Stimulated activated naive CD4-positive, alpha-beta T cell treated with Interleukin-2 at 50 U/mL for 16 hours (primary cell): ENCODE data around the gene HLA-F.
A peak's percentile ranks its signal among the peaks of the same experiment; 100 is the strongest.

Experiments
- DNase-seq: peaks from one replicate; lab custom pipeline; 2025; lab: John Stamatoyannopoulos, UW

HLA-F gene

DNA sequence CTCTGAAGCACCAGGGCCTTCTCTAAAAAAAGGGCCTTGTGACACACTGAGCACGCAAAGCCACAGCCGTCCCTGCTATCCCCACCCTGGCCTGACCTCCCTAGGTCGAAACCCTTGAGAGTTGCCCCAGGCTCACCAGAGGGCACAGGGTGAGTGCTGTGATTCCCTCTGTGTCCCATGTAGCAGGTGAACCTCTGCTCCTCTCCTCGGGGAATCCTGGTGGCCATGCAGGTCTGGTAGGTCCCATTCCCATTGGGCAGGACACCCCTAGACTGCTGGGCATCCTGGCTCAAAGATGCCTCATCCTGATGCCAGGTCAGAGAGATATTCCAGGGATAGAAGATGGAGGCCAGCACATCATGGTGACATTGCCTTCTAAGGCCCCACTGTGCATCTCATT is 20.9 kb downstream of the HLA-F start:
- DNase-seq: no peak

DNA sequence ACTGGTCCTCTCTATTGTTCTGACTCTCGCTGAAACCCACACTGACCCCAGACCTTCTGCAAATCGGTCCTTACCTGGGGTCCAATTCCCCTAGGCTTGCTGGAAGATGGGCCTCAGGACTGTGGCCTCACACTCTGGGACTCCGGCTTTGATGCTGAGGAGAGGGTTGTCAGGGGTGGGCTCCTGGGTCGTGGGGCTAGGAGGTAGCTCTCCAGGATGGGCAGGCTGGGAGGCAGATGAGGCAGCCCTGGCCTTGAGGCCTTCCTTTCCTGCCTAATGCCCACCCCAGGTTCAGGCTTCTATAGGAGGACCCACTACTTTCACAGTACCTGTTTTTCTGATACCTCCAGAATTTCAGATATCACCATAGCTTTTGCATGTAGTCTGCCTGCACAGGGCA is 21.4 kb downstream of the HLA-F start:
- DNase-seq: no peak

DNA sequence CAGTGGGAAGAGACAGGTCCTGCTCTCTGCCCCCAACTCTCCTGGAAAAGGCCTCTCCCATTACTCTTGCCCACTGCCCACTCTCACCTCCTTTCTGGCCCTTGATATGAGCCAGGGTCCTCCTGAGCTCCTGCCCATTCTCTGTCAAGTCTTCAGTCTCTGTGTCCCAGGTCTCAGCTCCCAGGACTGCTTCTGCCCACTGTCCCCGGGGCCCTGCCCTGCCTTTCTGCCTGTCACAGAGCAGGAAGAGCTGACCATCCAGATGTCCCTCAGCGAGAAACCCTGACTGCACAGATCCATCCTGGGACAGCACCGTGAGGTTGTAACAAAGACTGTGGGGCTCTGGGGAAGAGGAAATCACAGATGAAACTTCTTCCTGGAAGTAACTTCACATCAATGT is 22.2 kb downstream of the HLA-F start:
- no peak for DNase-seq

DNA sequence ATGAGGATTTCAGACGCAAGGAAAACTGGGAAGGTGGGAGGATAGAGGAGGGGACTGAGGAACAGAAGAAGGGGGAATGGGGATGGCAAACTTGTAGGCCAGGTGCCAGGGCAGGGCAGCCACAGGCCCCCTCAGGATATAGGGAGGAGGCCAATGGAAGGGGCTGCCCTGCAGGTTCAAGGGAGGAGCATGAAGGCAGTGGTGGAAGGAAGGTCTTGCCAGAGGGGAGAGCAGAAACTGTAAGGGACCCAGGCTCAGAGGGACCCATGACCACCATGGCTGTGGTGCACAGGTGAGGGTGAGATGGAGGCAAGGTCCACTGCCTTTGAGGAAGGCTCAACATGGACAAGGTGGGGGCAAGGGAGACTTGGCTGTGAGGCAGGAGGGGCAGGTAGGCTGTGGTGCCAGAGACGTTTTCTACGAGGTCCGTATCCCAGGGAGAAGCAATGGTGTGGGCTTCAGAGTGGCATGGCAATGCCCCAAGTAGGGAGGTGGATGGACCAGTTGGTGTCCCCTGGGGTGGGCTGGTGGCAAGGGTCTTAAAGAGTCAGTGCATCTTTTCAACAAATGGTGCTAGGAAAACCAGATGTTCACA is 22.7 kb downstream of the HLA-F start:
- DNase-seq: no peak

DNA sequence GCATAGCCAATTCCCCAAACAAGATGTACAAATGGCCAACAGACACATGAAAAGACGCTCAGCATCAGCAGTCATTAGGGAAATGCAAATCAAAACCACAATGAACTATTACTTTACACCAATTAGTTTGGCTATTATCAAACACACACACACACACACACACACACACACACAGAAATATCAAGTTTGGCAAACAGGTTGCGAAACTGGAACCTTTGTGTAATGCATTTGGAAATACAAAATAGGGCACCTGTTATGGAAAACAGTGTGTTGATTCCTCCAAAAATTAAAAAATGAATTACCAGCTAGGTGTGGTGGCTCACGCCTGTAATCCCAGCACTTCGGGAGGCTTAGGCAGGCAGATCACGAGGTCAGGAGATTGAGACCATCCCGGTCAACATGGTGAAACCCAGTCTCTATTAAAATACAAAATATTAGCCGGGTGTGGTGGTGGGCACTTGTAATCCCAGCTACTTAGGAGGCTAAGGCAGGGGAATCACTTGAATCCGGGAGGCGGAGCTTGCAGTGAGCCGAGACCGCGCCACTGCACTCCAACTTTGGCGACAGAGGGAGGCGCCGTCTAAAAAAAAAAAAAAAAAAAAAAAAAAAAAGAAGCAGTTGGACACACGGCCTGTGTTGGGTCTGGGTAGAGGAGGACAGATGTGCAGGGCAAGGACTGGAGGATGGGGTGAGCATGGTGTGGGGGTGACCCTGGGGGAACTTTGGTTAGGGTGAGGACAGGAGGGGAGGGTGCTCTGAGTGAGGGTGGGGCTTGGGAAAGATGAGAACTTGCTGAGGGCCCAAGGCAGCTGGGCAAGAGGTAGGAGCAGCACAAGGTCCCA is 23.8 kb downstream of the HLA-F start:
- DNase-seq: no peak

DNA sequence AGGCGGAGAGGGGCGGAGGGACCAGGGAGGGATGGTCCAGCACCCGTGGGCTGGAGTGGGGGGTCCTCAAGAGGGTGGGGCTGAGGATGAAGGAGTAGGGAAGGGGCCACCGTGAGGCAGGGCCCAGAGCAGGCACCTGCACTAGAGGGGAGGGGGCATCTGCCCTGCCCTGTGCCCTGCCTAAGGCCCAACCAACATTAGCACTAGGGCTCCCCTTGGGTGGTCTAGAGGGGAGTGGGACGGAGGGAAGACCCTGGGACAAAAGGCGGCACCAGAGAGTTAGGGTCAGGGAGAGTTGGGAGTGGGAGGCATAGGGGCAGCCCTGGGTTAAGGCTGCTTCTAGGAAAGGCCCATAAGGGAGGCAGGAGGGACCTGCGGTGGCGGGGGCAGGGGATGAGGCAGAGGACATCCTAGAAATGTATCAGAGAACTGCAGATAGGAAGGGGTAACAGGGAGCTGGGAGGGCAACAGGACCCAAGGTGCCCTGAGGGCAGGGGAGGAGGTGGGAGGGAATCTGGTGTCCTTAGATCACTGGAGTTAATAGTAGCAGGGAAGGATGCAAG is 24.5 kb downstream of the HLA-F start:
- DNase-seq: no peak

DNA sequence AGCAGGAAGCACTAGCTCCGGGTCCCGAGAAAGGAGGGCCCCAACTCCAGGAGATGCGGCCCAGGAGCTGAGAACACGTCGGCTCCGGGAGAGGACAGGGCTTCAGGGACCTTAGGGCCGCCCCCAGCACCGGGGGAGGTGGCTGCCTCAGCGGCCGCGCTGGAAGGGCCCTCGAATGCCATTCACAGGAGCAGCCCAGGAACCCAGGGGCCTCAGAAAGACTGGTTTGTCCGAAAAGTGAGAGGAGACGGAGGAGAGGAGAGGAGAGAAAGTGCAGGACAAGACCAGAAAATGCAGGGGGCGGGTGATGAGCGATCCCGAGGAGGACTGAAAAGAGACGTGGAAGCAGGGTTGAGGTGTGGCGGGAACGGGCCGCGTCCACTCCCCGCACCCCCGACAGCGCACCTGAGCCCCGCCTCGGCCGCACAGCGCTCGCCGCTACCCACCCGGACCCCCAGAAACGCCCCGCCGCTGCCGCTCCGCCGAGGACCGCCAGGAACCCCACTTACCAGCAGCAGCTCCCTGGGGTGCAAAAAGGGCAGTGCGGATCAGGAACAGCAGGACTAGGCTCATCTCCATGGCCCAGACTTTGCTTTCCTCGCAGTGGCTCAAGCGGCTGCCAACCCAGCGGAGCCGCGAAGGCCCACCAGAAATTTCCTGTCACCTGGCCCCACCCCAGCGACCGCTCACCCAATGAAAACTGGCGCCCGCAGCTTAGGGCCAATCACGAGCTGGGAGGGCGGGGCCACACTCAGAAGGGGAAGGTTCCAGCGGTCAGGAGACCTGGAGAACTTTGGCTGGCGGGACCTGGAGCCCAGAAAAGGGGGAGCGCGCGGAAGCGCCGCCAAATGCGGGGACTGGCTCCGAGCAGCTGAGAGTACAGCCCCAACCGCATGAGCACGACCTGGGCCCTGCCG is 25.4 kb downstream of the HLA-F start:
- peak; percentile 80 for DNase-seq

DNA sequence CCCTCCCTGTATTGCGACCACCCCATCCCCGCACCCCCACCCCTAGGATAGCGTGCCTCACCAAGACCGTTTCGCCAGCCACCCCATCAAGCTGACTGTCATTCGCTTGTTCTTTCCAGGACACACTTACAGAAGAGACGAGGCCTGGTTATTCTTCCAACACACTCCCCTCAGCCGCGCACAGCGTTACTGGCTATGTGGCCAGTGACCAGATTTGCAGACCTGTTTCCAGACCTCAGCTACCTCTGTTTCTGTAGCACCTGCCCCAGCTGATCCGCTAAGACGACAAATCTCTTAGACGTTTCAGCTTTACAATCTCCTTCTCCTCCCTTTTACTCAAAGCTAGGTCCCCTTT is 26.1 kb downstream of the HLA-F start:
- DNase-seq: no peak

DNA sequence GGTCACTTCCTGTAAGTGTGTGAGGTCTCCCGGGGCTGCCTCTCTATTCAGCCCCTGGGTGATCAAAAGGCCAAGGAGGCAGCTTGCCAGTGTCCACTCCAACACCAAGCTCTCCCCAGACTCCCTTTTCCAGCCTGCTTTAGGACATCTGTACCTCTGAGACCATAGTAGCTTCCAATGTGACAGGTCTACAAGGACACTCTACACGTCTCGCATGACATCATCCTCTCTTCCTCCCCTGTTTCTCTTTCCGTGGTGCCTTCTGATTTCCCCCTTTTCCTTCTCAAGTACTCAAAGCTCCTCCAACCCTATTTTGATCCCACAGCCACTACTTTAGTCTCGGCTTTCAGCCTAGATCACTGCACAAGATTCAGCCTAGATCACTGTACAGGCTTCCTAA is 26.4 kb downstream of the HLA-F start:
- DNase-seq: no peak

DNA sequence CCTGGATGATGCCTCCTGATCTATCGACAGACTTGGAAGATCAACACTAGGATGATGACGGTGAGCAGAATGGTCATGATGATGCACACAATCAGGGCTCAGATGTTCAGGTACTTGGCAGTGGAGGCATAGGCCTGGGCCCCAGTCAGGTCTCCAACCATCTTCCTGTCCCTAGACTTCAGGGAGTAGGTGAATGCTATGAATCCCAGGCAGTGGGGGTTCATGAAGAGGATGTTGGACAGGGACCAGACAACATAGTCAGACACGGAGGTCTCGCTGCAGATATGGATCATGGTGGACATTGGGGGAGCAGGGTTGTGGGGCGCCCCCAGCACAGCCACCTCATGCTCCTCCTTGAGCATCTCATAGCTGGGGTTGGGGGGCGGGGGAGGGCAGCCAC is 27.5 kb downstream of the HLA-F start:
- no peak for DNase-seq

DNA sequence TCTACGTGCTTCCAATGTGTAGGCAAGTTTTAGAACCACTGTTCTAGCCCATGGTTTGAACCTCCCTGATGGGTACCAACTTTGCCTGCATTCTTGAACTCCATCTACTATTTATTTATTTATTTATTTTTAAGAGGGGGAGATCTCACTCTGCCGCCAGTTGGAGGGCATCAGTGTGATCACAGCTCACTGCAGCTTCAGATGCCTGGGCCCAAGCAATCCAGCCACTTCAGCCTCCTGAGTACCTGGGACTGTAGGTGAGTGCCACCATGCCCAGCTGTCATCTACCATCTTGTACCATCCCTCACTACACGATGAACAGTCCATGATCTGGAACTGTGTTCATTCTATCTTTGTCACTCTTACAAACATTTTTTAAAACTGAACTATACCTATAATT is 28.2 kb downstream of the HLA-F start:
- DNase-seq: no peak

DNA sequence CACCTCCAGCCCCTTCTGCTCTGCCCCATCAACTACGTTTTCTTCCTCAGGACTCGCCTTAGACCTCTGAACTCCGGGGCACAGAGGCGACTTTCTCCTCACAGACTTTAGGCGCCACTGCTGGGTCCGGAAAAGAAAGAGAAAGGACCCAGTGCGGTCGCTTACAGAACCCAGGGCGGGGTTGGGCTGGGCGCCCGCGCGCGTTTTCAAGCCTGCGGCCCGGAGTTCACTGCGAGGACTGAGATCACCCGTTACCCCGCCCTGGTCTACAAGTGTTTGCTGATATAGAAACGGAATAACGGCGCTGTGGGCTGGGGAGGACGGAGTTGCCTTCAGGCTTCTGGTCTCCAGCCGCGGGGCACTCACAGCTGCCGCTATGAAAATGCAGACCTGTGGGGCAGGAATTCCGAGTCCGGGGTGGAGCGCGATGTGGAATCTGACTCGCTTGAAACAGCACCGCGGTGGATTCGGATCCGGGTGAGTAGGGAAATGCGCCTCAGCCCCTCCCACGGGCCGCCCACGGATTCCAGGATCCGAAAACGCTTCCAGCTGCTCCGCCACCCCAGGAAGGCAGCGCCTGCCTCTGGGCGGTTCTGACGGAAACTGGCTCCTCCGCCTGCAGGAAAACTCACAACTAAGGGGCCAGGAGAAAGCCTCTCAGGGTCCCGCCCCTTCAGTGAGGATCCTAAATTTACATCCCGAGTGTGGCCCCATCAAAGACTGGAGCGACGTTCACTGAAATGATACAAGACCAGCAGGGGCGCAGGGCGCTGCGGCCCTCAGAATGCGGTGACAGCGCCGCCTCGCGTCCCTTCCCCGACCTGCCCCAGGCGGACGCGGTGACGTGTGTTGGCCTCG is 29.4 kb downstream of the HLA-F start:
- DNase-seq: peak; percentile 80

DNA sequence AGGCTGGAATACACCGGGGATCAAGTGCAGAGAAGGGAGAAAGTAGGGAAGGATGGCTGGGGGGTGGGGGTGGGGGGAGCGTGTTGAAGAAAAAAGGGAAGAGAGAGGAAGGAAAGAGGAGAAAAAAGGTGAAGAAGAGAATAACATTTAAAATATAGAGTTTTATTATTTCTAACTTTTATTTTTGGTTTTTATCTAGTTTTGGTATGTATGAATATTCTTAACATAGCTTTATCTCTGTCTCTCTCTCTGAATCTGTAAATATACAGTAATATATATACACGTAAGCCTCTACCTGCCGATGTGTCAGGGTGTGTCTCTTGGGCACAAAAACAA is 30.0 kb downstream of the HLA-F start:
- DNase-seq: no peak

DNA sequence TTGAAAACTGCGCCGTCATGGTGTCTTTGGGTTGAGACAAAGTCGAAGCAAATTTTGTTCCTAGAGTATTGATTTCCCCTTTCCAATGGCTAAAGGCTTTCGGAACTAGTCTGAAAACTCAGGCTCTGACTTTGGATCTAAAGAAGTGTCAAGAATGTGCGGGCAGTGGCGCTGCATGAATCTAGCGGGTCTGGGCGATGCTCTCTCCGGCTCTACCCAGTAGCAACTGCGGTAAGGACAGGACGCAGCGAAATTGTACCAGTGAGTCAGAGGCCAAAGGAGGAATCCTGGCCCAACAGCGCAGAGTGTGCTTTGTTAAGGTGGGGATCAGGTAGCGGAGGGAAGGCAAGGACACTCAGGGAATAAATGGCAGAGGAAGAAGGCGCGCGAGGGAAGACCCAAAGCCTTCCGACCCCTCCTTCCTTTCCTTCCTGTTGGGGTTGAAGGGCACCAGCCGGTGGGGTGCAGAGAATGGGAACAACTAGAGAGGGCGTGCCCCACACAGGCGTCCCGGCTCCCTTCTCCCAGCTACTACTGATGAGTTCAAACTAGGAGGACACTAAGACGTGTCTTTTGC is 32.1 kb downstream of the HLA-F start:
- DNase-seq: no peak

DNA sequence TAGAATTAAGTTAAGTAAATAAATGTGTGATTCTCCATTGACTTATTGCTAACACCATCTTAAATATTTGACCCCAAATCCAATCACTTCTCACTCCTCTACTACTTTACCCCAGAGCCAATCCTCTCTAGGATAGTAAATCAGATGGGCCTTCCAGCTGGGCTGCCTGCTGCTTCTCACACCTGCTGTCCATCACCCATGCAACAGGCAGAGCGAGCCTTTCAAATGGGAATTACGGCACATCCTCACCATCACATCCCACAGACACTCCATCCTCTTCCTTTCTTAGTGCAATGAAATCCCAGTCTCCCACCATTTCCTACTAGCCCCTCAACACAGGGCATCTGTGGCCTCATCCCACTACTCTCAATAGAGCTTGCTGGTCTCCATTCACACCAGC is 34.0 kb downstream of the HLA-F start:
- no peak for DNase-seq

DNA sequence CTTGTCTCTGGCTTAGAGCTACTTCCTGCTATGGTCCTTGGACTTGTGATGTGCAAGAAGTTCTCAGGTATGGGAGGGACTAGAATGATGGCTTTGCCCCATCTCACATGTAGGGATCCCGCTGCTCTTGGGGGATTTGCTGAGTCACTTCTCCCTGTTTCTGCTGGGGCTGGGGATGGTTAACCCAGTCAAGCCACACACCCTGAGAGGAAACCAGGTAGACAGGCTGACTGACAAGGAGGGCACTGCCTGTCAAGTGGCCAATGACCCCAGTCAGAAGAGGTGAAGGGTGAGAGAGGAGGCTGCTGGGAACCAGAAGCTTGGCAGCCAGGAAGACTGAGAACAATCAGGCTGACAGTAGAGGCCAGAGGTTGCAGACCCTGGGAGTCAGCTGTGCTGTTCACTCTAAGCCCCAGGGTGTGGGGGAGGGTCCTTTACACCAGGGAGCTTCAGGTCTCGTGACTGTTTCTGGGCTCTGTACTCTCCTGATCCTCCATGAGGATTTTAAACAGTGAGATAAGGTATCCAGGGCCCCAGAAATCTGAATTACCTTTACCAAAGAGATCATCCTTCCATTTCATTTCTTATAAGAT is 34.6 kb downstream of the HLA-F start:
- DNase-seq: no peak

DNA sequence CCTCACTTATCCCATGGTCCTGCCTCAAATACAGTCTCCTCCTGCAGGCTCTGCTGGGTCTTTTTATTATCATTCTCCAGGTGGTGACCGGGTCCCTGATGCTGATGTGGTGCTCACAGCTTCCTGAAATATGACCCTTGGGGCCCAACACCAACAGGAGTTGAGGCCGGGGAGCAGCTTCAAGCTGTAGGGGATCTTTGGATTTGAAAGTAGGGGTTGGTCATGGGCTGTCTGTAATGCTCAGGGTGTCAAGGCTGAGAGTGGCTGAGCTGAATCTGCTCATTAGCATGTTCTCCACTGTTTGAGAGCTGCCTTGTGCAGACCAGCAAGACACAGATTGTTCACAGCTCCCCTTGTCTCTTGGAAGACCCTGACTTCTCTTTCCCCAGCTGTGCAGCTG is 35.5 kb downstream of the HLA-F start:
- DNase-seq: no peak

DNA sequence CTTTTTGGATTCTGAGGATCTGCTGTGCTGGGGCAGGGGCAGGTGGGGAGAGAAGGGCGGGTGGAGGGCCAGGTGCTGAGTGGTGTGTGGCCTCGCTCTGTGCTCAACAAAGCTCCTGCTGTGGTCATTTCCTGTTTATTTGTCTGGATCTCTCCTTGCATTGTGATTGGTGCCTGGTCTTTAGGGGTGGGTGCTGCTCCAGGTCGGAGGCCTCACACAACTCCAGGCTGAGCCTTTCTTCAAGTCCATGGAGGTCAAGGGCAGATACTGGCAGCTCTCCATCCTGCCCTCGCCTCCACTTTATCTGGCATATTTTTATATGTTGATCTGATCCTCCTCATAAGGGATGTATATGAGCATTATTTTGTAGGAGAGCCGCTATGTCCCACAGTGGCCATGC is 36.2 kb downstream of the HLA-F start:
- DNase-seq: no peak

DNA sequence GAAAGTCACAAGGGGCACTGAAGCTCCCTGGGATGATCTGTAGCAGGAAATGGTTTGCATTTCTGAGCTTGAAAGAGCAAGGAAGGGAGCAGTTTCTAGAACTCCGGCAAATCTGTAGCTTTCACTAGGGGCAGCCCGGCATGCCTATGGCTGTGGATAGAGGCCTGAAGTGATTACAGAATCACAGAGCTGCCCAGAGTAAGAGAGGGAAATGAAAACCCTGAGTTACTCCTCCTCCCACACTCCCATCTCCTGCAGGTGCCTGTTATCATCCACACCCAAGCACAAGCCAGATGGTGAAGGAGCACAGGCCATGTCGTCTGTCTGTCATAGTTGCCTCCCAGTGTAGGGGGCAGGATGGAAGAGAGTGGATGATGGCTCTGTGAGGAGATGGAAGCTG is 37.1 kb downstream of the HLA-F start:
- no peak for DNase-seq

DNA sequence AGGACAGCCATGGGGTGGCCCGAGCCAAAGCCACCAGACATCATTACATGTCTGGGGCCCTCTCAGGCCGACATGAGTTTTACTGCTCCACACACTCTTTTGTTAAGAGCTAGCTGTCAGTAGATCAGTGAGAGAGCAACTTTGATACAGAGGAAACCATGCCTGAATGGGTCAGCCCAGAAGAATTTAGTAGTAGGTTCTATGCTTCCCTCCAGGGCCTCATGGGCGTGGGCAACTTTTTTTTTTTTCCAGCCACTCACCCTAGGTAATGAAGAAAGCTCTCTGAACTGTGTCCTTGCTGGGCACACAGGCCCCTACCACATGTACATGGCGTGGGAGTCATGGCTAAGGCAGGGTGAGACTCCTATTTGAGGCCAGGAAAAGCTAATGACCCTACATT is 38.8 kb downstream of the HLA-F start:
- DNase-seq: no peak

DNA sequence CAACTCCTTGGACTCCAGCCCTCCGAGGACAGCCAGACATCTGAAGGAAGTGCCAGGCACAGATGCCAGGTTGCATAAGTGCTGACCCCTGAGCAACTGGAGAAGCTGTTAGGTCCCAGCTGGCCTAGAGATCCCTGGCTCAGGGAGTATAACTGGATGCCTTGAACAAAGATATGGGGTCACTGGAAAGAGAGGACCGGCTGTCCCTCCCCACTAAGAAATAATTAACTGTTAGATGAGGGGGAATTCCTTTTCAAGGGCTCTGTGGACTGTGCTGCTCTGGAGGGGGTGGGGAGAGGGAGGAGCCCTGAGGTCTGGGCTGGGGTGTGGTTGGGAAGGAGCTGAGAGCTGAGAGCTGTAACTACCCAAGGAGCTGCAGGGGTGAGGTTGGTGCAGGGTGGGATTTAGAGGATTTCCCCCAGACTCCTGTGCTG is 39.6 kb downstream of the HLA-F start:
- DNase-seq: no peak
